22Rv1 (cell line): Measurements from ENCODE around the gene PFKM.

Source experiments
- ZFX ChIP-seq: fragments of 450-650 bp; IDR thresholded peaks from 2 replicates; pipeline ENCODE4 v1.6.1; 2017; ENCODE audit warnings: antibody characterized with exemption, borderline replicate concordance
- TF ChIP-seq, protein P1 (sequence below): fragments of 450-650 bp; IDR thresholded peaks from 2 replicates; pipeline ENCODE4 v1.5.1; 2017; ENCODE audit warnings: mild to moderate bottlenecking

DNA sequence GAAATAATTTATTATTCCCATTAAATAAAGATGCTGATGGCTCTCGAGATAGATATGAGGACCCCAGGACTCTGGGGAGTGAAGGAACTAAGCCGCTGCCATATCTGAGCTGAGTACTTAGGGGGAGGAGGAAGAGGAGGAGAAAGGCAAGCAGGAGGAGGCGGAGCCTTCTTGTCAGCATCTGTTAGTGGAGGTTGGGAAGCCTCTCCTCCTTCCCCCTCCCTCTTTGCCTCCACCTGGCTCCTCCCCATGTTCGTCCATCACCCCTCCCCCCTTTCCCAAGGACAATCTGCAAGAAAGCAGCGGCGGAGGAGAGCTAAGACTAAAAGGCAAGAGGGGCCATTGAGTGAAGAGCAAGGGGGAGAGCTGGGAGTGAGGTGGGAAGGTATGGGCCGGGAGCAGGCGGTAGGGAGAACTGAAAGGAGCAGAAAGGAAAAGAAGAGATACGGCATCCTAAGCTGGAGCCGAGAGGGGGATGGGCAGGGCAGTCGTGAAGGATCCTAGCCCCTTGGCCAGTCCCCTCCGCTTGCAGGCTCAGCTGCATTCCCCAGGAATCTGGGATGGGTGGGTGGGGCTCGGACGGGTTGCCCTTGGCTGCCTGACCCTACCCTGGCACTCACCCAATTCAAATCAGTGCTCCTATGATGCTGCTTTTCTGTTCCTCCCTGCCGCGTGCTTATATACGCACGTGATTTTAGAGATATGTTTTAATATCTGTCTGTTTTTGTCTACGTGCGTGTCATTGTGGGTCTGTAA is at the start of gene PFKM:
- TF ChIP-seq, protein P1, sequence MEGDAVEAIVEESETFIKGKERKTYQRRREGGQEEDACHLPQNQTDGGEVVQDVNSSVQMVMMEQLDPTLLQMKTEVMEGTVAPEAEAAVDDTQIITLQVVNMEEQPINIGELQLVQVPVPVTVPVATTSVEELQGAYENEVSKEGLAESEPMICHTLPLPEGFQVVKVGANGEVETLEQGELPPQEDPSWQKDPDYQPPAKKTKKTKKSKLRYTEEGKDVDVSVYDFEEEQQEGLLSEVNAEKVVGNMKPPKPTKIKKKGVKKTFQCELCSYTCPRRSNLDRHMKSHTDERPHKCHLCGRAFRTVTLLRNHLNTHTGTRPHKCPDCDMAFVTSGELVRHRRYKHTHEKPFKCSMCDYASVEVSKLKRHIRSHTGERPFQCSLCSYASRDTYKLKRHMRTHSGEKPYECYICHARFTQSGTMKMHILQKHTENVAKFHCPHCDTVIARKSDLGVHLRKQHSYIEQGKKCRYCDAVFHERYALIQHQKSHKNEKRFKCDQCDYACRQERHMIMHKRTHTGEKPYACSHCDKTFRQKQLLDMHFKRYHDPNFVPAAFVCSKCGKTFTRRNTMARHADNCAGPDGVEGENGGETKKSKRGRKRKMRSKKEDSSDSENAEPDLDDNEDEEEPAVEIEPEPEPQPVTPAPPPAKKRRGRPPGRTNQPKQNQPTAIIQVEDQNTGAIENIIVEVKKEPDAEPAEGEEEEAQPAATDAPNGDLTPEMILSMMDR: no peak
- TF ChIP-seq ZFX: no peak
